ENCODE data around the gene MEGF11.

DNA sequence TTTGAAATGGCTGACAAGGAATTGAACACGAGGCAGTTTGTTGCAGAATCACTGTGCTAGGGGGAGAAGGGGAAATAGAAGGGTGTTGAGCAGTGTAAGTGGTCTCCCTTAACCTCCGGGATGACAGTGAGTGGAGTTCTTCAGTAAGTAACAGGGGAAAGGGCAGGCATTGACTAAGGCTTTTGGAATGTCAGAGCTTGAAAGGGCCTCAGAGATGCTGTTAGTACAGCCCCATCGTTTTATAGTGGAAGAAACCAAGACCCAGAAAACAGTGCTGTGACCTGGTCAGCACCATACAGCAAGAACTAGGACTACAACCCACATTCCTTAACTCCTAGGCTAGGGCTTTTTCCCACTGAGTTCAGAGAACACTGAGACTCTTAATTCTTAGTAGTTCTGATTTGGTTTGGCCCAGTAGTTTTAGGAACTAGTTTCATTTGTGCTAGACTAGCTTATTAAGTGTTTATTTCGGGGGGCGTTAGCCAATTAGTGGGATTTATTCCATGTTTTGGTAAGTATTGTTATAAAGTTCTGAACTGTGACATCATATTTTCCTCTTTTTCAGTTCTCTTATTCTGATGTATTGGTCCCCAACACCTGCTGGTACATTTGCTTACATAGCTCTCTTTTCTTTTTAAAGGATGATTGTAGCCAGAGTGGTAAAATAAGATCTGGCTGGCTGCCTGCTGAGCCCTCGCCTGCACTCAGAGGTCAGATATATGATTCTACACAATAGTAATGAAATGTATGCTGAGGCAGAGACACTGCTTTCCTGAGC, 350.1 kb downstream of the MEGF11 start:
- TF ChIP-seq, protein P1, sequence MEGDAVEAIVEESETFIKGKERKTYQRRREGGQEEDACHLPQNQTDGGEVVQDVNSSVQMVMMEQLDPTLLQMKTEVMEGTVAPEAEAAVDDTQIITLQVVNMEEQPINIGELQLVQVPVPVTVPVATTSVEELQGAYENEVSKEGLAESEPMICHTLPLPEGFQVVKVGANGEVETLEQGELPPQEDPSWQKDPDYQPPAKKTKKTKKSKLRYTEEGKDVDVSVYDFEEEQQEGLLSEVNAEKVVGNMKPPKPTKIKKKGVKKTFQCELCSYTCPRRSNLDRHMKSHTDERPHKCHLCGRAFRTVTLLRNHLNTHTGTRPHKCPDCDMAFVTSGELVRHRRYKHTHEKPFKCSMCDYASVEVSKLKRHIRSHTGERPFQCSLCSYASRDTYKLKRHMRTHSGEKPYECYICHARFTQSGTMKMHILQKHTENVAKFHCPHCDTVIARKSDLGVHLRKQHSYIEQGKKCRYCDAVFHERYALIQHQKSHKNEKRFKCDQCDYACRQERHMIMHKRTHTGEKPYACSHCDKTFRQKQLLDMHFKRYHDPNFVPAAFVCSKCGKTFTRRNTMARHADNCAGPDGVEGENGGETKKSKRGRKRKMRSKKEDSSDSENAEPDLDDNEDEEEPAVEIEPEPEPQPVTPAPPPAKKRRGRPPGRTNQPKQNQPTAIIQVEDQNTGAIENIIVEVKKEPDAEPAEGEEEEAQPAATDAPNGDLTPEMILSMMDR (IDR thresholded peaks at IDR 0.05) = no peak
- TF ChIP-seq POLR2A (IDR thresholded peaks at IDR 0.05; ENCODE audit: low read depth) = no peak
- TF ChIP-seq POLR2AphosphoS5 (IDR thresholded peaks at IDR 0.05) = no peak
